Activated CD8-positive, alpha-beta memory T cell treated with anti-CD3 and anti-CD28 coated beads for 4 hours (primary cell): ENCODE results near the gene PCGF2.
A peak's percentile ranks its signal among the peaks of the same experiment; 100 is the strongest.

Source experiments
- DNase-seq, 2 donors: peaks; one replicate each; pipeline ENCODE4 v3.0.0-alpha.2; 2020; ENCODE audit warnings: low read depth in 2 of 2

Gene PCGF2

DNA sequence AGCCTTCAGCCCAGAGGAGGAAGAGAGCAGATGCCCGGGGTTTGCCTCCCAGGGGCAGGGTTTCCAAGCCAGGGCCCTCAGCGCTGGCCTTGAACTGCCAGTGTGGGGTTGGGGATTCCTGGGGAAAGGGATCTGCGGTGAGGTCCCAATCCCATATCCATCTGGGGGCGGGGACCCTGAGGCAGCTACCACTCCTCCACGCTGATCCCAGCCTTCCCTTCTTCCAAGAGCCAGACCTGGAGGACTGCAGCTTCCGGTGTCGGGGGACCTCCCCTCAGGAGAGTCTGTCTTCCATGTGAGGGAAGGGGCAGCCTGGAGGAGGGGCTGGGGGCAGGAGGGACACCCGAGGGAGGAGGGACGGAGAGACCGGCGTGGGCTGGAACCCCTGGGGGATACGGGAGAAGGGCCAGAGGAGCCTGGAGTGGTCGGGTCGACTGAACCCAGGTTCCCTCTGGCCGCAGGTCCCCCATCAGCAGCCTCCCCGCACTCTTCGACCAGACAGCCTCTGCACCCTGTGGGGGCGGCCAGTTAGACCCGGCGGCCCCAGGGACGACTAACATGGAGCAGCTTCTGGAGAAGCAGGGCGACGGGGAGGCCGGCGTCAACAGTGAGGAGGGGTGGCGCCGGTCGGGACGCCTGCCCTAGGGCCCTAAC is 28.7 kb downstream of the PCGF2 start:
- DNase-seq, result no peak

GRCh38 chr17:38717139-38717745 is 30.9 kb downstream of the PCGF2 start:
- DNase-seq, result no peak

DNA sequence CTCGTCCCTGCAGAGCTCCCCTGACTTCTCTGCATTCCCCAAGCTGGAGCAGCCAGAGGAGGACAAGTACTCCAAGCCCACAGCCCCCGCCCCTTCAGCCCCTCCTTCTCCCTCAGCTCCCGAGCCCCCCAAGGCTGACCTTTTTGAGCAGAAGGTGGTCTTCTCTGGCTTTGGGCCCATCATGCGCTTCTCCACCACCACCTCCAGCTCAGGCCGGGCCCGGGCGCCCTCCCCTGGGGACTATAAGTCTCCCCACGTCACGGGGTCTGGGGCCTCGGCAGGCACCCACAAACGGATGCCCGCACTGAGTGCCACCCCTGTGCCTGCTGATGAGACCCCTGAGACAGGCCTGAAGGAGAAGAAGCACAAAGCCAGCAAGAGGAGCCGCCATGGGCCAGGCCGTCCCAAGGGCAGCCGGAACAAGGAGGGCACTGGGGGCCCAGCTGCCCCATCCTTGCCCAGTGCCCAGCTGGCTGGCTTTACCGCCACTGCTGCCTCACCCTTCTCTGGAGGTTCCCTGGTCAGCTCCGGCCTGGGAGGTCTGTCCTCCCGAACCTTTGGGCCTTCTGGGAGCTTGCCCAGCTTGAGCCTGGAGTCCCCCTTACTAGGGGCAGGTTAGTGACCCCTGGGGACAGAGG is 31.6 kb downstream of the PCGF2 start:
- DNase-seq, result no peak

GRCh38 chr17:38715216-38715943 is 32.8 kb downstream of the PCGF2 start:
- DNase-seq, result no peak

GRCh38 chr17:38713456-38714075 is 34.6 kb downstream of the PCGF2 start:
- no peak for DNase-seq

- no peak for DNase-seq
Measured at GRCh38 chr17:38712593-38712992, 35.5 kb downstream of the PCGF2 start.

- no peak for DNase-seq
Measured at GRCh38 chr17:38711792-38712571, 36.2 kb downstream of the PCGF2 start.

DNA sequence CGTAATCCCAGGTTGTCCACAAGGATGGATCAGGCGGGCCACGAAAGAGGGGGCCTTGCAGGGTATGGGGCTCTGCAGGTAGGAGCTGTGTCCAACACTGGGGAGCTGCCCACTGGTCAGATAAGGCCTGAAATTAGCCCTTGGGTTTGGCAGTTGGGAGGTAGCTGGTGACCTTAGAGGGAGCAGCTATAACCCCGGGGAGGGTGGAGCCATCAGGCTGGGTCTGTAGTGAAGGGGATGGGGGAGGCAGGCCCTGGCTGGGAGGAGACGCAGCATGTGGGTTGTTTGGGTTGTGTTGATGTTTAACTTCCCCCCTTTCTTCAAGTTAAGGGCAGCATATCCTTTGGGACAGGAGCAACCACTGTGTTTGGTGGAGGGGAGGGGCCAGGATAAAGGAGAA is 37.2 kb downstream of the PCGF2 start:
- DNase-seq, result no peak

- DNase-seq, result no peak
Measured at GRCh38 chr17:38710604-38710962, 37.6 kb downstream of the PCGF2 start.

- no peak for DNase-seq
Measured at GRCh38 chr17:38709864-38710603, 38.1 kb downstream of the PCGF2 start.

- no peak for DNase-seq
Measured at GRCh38 chr17:38709104-38709820, 38.9 kb downstream of the PCGF2 start.

DNA sequence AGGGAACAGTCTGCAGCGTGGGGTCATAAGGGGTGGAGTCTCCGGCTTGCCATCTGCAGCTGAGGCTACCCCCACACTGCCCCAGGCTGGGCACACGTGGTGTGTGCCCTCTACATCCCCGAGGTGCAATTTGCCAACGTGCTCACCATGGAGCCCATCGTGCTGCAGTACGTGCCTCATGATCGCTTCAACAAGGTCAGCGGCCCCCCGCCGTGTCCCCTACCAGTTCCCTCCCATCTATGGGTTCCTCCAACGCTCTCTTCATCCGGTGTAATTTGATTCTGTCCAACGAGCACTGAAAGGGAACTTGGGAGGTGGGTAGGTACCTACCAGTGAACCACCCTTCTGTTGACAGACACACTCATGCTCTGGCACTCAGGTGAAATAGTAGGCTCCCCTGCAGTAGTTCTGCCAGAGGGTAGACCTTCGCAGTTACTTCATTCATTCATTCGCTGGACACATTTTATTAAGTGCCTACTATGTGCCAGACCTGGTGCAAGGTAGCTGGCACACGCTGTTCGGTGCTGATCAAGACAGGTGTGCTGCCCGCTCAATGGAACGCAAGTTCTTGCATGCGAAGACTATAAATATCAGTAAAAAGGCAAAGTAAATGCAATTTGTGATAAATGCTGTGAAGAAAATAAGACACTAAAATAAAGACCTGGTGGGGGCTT is 40.3 kb downstream of the PCGF2 start:
- DNase-seq, result no peak

GRCh38 chr17:38706505-38707216 is 41.5 kb downstream of the PCGF2 start:
- no peak for DNase-seq

- DNase-seq, result no peak
Measured at GRCh38 chr17:38705803-38706504, 42.2 kb downstream of the PCGF2 start.

- DNase-seq, result no peak
Measured at GRCh38 chr17:38705523-38705802, 42.7 kb downstream of the PCGF2 start.

- peak; percentile 71 to 78 for DNase-seq
Measured at GRCh38 chr17:38704606-38705522, 43.3 kb downstream of the PCGF2 start, which contains the start of gene MLLT6. Gene MLLT6 (plus strand): TSS chr17:38705273. CDS start chr17:38705633, 360 bp downstream.
